ENCODE results near the gene NLGN1.

DNA sequence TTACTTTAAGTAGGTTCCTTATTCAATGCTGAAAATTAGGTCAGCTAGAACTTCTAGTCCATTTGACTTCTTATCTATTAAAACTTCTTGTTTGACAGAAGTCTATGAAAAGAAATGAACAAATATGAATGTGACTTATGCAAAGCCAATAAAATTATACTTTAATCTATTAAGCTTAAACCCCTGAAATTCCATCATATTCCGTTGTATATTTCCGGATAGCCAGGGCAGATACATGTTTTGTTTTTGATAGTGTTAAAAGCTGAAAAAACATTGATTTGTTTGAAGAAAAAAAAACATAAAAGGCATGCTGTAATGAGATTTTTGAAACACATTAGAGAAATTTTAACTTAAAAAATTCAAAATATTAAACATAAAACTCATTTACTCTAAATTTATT lies 794.4 kb downstream of the NLGN1 start:
- TF ChIP-seq, protein P1, sequence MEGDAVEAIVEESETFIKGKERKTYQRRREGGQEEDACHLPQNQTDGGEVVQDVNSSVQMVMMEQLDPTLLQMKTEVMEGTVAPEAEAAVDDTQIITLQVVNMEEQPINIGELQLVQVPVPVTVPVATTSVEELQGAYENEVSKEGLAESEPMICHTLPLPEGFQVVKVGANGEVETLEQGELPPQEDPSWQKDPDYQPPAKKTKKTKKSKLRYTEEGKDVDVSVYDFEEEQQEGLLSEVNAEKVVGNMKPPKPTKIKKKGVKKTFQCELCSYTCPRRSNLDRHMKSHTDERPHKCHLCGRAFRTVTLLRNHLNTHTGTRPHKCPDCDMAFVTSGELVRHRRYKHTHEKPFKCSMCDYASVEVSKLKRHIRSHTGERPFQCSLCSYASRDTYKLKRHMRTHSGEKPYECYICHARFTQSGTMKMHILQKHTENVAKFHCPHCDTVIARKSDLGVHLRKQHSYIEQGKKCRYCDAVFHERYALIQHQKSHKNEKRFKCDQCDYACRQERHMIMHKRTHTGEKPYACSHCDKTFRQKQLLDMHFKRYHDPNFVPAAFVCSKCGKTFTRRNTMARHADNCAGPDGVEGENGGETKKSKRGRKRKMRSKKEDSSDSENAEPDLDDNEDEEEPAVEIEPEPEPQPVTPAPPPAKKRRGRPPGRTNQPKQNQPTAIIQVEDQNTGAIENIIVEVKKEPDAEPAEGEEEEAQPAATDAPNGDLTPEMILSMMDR (IDR thresholded peaks at IDR 0.05) = no peak
- no peak for TF ChIP-seq POLR2A (IDR thresholded peaks at IDR 0.05)

Data from lower leg skin (tissue), 3 donors.